Mesodermal cell (in vitro differentiated cells): ENCODE results near the gene MRE11. TPM values are rescaled to one million over a fixed set of nuclear protein-coding genes. Genes with fewer than 3 reads are reported as not detected.
A peak's percentile ranks its signal among the peaks of the same experiment; 100 is the strongest.

Experiments
- H3K27ac ChIP-seq: 2 replicates; pipeline ENCODE4 v1.7.0; 2013; ENCODE audit warnings: mild to moderate bottlenecking, low read depth, low read length, moderate library complexity; ENCODE audit not compliant: severe bottlenecking
- H3K36me3 ChIP-seq: 2 replicates; pipeline ENCODE4 v1.7.1; 2013; ENCODE audit warnings: mild to moderate bottlenecking, low read length, moderate library complexity; ENCODE audit not compliant: control insufficient read depth, insufficient read depth
- H3K4me1 ChIP-seq: one replicate; pipeline ENCODE4 v1.7.1; 2013; ENCODE audit warnings: mild to moderate bottlenecking, low read length; ENCODE audit not compliant: insufficient read depth, control insufficient read depth, poor library complexity, severe bottlenecking
- H3K4me3 ChIP-seq: 2 replicates; pipeline ENCODE4 v1.7.0; 2013; ENCODE audit warnings: low read length, control low read depth, mild to moderate bottlenecking; ENCODE audit not compliant: insufficient read depth, poor library complexity, severe bottlenecking; ENCODE audit errors: extremely low read depth
- H3K9me3 ChIP-seq: 2 replicates; pipeline ENCODE4 v1.7.1; 2013; ENCODE audit warnings: mild to moderate bottlenecking, low read length, moderate library complexity; ENCODE audit not compliant: control insufficient read depth
- WGBS, 2 experiments: methylation state at CpG; one replicate each; pipeline ENCODE4 v1.1.5; 2013; ENCODE audit warnings: missing lambda C conversion rate in 2 of 2; ENCODE audit not compliant: insufficient coverage in 2 of 2; 5-methylcytosine and 5-hydroxymethylcytosine counted together
- polyA plus RNA-seq, 2 experiments: library from polyadenylated mRNA; stranded (reverse); fragments of 50-300 nt; gene quantifications; one replicate each; pipeline ENCODE4 v1.2.3, GENCODE V29; 2013

Gene MRE11
- 17.6 TPM for polyA plus RNA-seq (2013, experiment 1 of 2)
- polyA plus RNA-seq (2013, experiment 2 of 2), result 20.6 TPM

- H3K4me3 ChIP-seq, result peak within 1 kb of the TSS; percentile 75
- no peaks in the 10 kb centered on the region for H3K4me1 ChIP-seq
- peaks cover 33% of the 10 kb centered on the region for H3K36me3 ChIP-seq
- 0% methylated on average over 46 to 48 of the region's 55 CpGs for WGBS, 2 experiments
- H3K27ac ChIP-seq, result peak within 1 kb of the TSS; percentile 97
- H3K9me3 ChIP-seq, result no peaks in the 10 kb centered on the region
Measured at GRCh38 chr11:94493281-94494125, at the start of gene MRE11, which contains the start of gene ANKRD49. Gene MRE11, minus strand, starts transcription at chr11:94493844. Its CDS starts 1,043 bp downstream, at chr11:94492801. Gene ANKRD49, plus strand, starts transcription at chr11:94493984. Its CDS starts 2,710 bp downstream, at chr11:94496694.

DNA sequence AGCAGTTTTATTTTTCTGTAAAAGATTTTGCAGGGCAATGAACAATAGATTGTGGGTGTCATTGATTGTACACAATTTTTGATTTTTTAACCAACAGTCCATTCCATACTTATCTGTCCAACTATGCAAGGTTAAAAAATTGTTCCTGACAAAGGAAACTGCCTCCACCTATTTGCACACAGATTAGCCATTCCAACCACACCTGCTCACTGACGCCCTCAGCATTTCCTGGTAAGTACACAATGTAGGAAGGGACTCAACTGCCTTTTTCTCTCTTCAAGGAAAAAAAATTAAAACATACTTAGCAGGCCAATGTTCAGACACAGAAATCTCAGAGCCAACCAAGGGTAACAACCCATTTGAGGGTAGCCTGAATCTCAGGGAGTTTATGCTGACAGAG lies 45.8 kb upstream of the MRE11 start:
- Histone ChIP-seq H3K36me3 (no peaks in the 10 kb centered on the region), H3K4me3 (no peak overlapping the region), H3K27ac (no peak overlapping the region), H3K4me1 (no peaks in the 10 kb centered on the region), H3K9me3 (no peaks in the 10 kb centered on the region)
- WGBS, 2 experiments, result 33% methylated on average over 1 of the region's 1 CpG; no CpG with 5 or more reads in 1 of the 2 experiments

DNA sequence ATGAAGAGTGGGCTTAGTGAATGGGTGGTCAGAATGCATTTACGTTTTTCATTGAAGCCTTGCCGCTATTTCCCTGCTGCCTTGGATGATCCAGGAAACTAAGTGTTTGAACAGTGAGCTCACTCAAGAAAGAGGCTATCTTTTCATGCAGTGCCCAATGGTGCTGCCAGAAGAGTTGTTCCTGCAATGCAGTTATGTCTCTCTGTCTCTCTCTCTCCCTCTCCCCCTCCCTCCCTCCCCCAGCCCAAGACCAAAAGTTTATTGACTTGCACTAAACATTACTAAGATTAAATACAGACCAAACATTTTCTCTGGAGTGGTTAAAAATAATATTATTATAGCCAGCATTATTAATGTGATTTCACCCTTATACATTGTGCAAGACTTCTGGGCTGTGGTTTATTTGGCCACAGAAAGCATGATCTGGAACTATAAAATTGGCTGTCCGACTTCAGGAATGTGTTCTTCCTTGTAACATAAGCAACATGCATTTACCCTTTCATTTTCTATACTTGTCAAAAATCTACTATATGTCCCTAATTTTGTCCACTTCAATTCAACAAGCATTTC lies 43.5 kb upstream of the MRE11 start:
- Histone ChIP-seq H3K4me3 (no peak overlapping the region), H3K27ac (no peak overlapping the region), H3K36me3 (no peaks in the 10 kb centered on the region), H3K4me1 (no peaks in the 10 kb centered on the region), H3K9me3 (no peaks in the 10 kb centered on the region)
- 78 to 81% methylated on average over 3 of the region's 3 CpGs for WGBS, 2 experiments

- H3K36me3 ChIP-seq, result no peaks in the 10 kb centered on the region
- H3K4me3 ChIP-seq, result no peak overlapping the region
- no peaks in the 10 kb centered on the region for H3K9me3 ChIP-seq
- no peaks in the 10 kb centered on the region for H3K4me1 ChIP-seq
- H3K27ac ChIP-seq, result no peak overlapping the region
Measured at GRCh38 chr11:94536386-94536785, 42.7 kb upstream of the MRE11 start.

GRCh38 chr11:94533696-94534630 lies 40.3 kb upstream of the MRE11 start:
- no peaks in the 10 kb centered on the region for H3K4me1 ChIP-seq
- no peaks in the 10 kb centered on the region for H3K36me3 ChIP-seq
- no peak overlapping the region for H3K4me3 ChIP-seq
- H3K27ac ChIP-seq, result no peak overlapping the region
- WGBS, 2 experiments, result 73 to 82% methylated on average over 3 to 4 of the region's 6 CpGs
- H3K9me3 ChIP-seq, result no peaks in the 10 kb centered on the region

DNA sequence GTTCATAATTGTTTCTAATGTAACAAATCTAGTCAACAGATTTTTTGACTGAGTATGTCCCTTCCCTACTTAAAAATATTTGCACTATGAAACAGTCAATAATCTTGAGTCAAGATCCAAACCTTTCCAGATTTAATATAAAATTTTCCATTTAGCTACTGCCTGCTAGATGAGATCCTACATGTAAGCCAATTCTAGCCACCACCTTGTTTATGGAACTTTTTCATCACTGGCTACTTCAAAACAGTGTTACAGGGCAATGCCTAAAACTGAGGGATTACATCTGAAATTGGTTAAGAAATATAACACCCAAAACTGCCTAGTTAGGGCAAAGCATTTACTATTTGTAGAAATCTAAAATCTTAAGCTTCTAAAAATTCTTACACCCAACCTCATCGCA lies 39.6 kb upstream of the MRE11 start:
- no peaks in the 10 kb centered on the region for H3K9me3 ChIP-seq
- H3K4me1 ChIP-seq, result no peaks in the 10 kb centered on the region
- no peak overlapping the region for H3K27ac ChIP-seq
- no peaks in the 10 kb centered on the region for H3K36me3 ChIP-seq
- whole genome bisulfite sequencing, 2 experiments, result no CpG with 5 or more reads among the region's 1 CpG
- no peak overlapping the region for H3K4me3 ChIP-seq

DNA sequence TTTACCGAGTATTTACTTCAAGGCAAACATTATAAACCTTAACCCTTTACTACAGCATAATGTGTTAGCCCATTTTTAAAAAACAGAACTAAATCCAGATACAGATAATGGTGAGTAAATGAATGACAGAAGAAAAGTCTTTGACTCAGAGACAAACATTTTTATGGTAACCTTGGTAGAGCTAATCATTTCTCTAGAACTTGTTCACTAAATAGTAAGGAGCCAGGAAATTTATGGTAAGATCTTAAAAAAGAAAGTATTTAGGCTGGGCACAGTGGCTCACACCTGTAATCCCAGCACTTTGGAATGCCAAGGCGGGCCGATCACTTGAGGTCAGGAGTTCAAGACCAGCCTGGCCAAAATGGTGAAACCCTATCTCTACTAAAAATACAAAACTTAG lies 38.6 kb upstream of the MRE11 start:
- H3K4me3 ChIP-seq, result no peak overlapping the region
- no peak overlapping the region for H3K27ac ChIP-seq
- no peaks in the 10 kb centered on the region for H3K4me1 ChIP-seq
- WGBS, 2 experiments, result 60 to 86% methylated on average over 1 to 2 of the region's 3 CpGs
- H3K9me3 ChIP-seq, result no peaks in the 10 kb centered on the region
- H3K36me3 ChIP-seq, result no peaks in the 10 kb centered on the region

DNA sequence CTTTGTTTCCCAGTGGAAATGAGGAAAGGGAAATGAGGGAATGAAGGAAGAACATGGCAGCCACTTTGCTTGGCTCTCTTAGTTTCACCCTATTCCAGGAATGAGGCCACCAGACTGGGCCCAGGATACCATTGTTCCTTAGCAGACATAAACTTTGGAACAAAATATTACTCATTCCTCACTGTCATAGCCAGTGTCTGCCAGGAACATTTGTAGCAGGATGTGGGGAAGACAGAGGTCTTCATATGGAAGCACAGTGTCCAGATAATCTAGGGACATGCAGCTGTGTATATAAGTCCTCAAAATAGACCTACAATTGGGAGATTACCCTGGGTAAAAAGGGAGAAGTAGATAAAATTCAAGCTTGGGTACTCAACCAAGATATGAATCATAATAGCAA lies 34.9 kb upstream of the MRE11 start:
- Histone ChIP-seq H3K36me3 (no peaks in the 10 kb centered on the region), H3K9me3 (no peaks in the 10 kb centered on the region), H3K4me1 (no peaks in the 10 kb centered on the region), H3K4me3 (no peak overlapping the region), H3K27ac (no peak overlapping the region)

DNA sequence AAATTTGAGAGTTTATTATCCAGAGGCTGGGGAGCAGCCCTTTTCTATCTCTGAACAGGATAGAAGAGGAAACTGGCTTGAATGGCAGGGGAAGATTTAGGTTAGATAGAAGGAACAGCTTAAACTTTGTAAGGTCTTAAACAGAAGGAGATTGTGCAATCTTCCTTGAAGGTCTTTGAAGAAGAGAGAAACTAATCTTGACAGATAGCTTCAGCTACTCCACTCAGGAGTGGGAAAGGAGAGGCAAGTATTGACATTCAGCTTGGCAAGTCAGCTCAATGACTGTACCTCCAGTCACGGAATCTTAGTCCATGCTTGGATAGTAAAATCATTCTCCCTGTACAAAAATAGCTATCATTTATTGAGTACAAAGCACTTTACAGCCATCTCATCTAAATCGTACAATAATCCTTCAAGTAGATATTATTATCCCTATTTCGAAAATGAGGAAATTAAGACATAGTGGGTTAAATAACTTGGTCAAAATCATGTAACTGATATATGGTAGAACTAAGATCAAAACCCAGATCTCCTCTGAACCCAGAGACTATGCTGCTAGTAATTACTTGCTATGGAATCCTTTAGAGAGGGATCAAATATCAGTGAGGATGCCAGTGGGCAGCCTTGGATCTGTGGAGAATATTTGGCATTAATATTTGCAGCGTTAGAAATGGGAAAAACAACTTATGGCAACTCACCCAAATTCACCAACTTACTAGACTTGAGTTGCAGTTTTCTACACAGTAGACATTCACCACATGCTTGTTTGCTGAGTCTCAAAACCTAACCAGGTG lies 33.2 kb upstream of the MRE11 start:
- no peak overlapping the region for H3K27ac ChIP-seq
- no peak overlapping the region for H3K4me3 ChIP-seq
- H3K9me3 ChIP-seq, result no peaks in the 10 kb centered on the region
- H3K4me1 ChIP-seq, result no peaks in the 10 kb centered on the region
- WGBS, 2 experiments, result 100% methylated on average over 1 of the region's 4 CpGs; no CpG with 5 or more reads in 1 of the 2 experiments
- no peaks in the 10 kb centered on the region for H3K36me3 ChIP-seq
